ENCODE measurements around the gene BTG2.
"Not testable (repeated sequence)": the region's sequence is repeated elsewhere in the genome, so short reads cannot be mapped to it uniquely, and the experiment has no call there.

BTG2 gene

GRCh38 chr1:203306089-203306964 is 1.0 kb downstream of the BTG2 start:
- Histone ChIP-seq H3K4me1 (ENCODE audit: control insufficient read depth, insufficient read depth, low read length, poor library complexity, severe bottlenecking) (peaks cover 39% of the 10 kb centered on the region), H3K27ac (ENCODE audit: insufficient read depth, low read length, poor library complexity, severe bottlenecking) (peak overlapping the region; percentile 99)

GRCh38 chr1:203306965-203307541 is 1.7 kb downstream of the BTG2 start:
- Histone ChIP-seq H3K27me3 (replicated peaks; ENCODE audit: control insufficient read depth, insufficient read depth, low read length, poor library complexity, severe bottlenecking) (no peaks in the 10 kb centered on the region), H3K27ac (ENCODE audit: insufficient read depth, low read length, poor library complexity, severe bottlenecking) (peak overlapping the region; percentile 99), H3K36me3 (ENCODE audit: control insufficient read depth, insufficient read depth, low read length) (peaks cover 45% of the 10 kb centered on the region), H3K4me1 (ENCODE audit: control insufficient read depth, insufficient read depth, low read length, poor library complexity, severe bottlenecking) (peaks cover 42% of the 10 kb centered on the region), H3K9me3 (ENCODE audit: control insufficient read depth, low read length) (no peaks in the 10 kb centered on the region), H3K4me3 (ENCODE audit: insufficient read depth, low read depth, low read length, poor library complexity, severe bottlenecking) (peak overlapping the region; percentile 71)
- no peak for DNase-seq

More at GRCh38 chr1:203306089-203306964, 1.0 kb downstream of the BTG2 start:
- Histone ChIP-seq H3K27me3 (replicated peaks; ENCODE audit: control insufficient read depth, insufficient read depth, low read length, poor library complexity, severe bottlenecking) (no peaks in the 10 kb centered on the region), H3K36me3 (ENCODE audit: control insufficient read depth, insufficient read depth, low read length) (peaks cover 45% of the 10 kb centered on the region), H3K9me3 (ENCODE audit: control insufficient read depth, low read length) (no peaks in the 10 kb centered on the region), H3K4me3 (ENCODE audit: insufficient read depth, low read depth, low read length, poor library complexity, severe bottlenecking) (peak overlapping the region; percentile 71)
- DNase-seq, result no peak

- H3K27ac ChIP-seq (ENCODE audit: insufficient read depth, low read length, poor library complexity, severe bottlenecking), result peak overlapping the region; percentile 99
- H3K9me3 ChIP-seq (ENCODE audit: control insufficient read depth, low read length), result no peaks in the 10 kb centered on the region
- no peak for DNase-seq
- peaks cover 45% of the 10 kb centered on the region for H3K36me3 ChIP-seq (ENCODE audit: control insufficient read depth, insufficient read depth, low read length)
- peak overlapping the region; percentile 71 for H3K4me3 ChIP-seq (ENCODE audit: insufficient read depth, low read depth, low read length, poor library complexity, severe bottlenecking)
- peaks cover 42% of the 10 kb centered on the region for H3K4me1 ChIP-seq (ENCODE audit: control insufficient read depth, insufficient read depth, low read length, poor library complexity, severe bottlenecking)
- H3K27me3 ChIP-seq (replicated peaks; ENCODE audit: control insufficient read depth, insufficient read depth, low read length, poor library complexity, severe bottlenecking), result no peaks in the 10 kb centered on the region
Observed at GRCh38 chr1:203307641-203308126, 2.4 kb downstream of the BTG2 start.

- Histone ChIP-seq H3K27me3 (replicated peaks; ENCODE audit: control insufficient read depth, insufficient read depth, low read length, poor library complexity, severe bottlenecking) (no peaks in the 10 kb centered on the region), H3K36me3 (ENCODE audit: control insufficient read depth, insufficient read depth, low read length) (peaks cover 45% of the 10 kb centered on the region), H3K9me3 (ENCODE audit: control insufficient read depth, low read length) (no peaks in the 10 kb centered on the region), H3K27ac (ENCODE audit: insufficient read depth, low read length, poor library complexity, severe bottlenecking) (peak overlapping the region; percentile 99), H3K4me1 (ENCODE audit: control insufficient read depth, insufficient read depth, low read length, poor library complexity, severe bottlenecking) (peaks cover 42% of the 10 kb centered on the region), H3K4me3 (ENCODE audit: insufficient read depth, low read depth, low read length, poor library complexity, severe bottlenecking) (peak overlapping the region; percentile 71)
- DNase-seq, result no peak
Observed at GRCh38 chr1:203308328-203308922, 3.1 kb downstream of the BTG2 start.

GRCh38 chr1:203308923-203309331 is 3.6 kb downstream of the BTG2 start:
- H3K27me3 ChIP-seq (replicated peaks; ENCODE audit: control insufficient read depth, insufficient read depth, low read length, poor library complexity, severe bottlenecking), result no peaks in the 10 kb centered on the region
- peak overlapping the region; percentile 71 for H3K4me3 ChIP-seq (ENCODE audit: insufficient read depth, low read depth, low read length, poor library complexity, severe bottlenecking)
- H3K9me3 ChIP-seq (ENCODE audit: control insufficient read depth, low read length), result no peaks in the 10 kb centered on the region
- DNase-seq, result no peak
- H3K4me1 ChIP-seq (ENCODE audit: control insufficient read depth, insufficient read depth, low read length, poor library complexity, severe bottlenecking), result peaks cover 42% of the 10 kb centered on the region
- peaks cover 45% of the 10 kb centered on the region for H3K36me3 ChIP-seq (ENCODE audit: control insufficient read depth, insufficient read depth, low read length)
- peak overlapping the region; percentile 99 for H3K27ac ChIP-seq (ENCODE audit: insufficient read depth, low read length, poor library complexity, severe bottlenecking)

- H3K4me1 ChIP-seq (ENCODE audit: control insufficient read depth, insufficient read depth, low read length, poor library complexity, severe bottlenecking), result peaks cover 33% of the 10 kb centered on the region
- no peak overlapping the region for H3K27ac ChIP-seq (ENCODE audit: insufficient read depth, low read length, poor library complexity, severe bottlenecking)
Observed at GRCh38 chr1:203311368-203312301, 6.3 kb downstream of the BTG2 start.

GRCh38 chr1:203314025-203314759 is 8.9 kb downstream of the BTG2 start:
- not testable (repeated sequence) for H3K4me3 ChIP-seq (ENCODE audit: insufficient read depth, low read depth, low read length, poor library complexity, severe bottlenecking); H3K27ac ChIP-seq (ENCODE audit: insufficient read depth, low read length, poor library complexity, severe bottlenecking); H3K9me3 ChIP-seq (ENCODE audit: control insufficient read depth, low read length); DNase-seq; H3K27me3 ChIP-seq (replicated peaks; ENCODE audit: control insufficient read depth, insufficient read depth, low read length, poor library complexity, severe bottlenecking)
- Histone ChIP-seq H3K36me3 (ENCODE audit: control insufficient read depth, insufficient read depth, low read length) (peaks cover 13% of the 10 kb centered on the region), H3K4me1 (ENCODE audit: control insufficient read depth, insufficient read depth, low read length, poor library complexity, severe bottlenecking) (peaks cover 15% of the 10 kb centered on the region)

More at GRCh38 chr1:203311368-203312301, 6.3 kb downstream of the BTG2 start:
- H3K9me3 ChIP-seq (ENCODE audit: control insufficient read depth, low read length), result no peaks in the 10 kb centered on the region
- DNase-seq, result no peak
- no peak overlapping the region for H3K4me3 ChIP-seq (ENCODE audit: insufficient read depth, low read depth, low read length, poor library complexity, severe bottlenecking)
- peaks cover 38% of the 10 kb centered on the region for H3K36me3 ChIP-seq (ENCODE audit: control insufficient read depth, insufficient read depth, low read length)
- no peaks in the 10 kb centered on the region for H3K27me3 ChIP-seq (replicated peaks; ENCODE audit: control insufficient read depth, insufficient read depth, low read length, poor library complexity, severe bottlenecking)

- Histone ChIP-seq H3K27me3 (replicated peaks; ENCODE audit: control insufficient read depth, insufficient read depth, low read length, poor library complexity, severe bottlenecking) (no peaks in the 10 kb centered on the region), H3K36me3 (ENCODE audit: control insufficient read depth, insufficient read depth, low read length) (no peaks in the 10 kb centered on the region), H3K4me1 (ENCODE audit: control insufficient read depth, insufficient read depth, low read length, poor library complexity, severe bottlenecking) (peaks cover 24% of the 10 kb centered on the region), H3K9me3 (ENCODE audit: control insufficient read depth, low read length) (no peaks in the 10 kb centered on the region), H3K27ac (ENCODE audit: insufficient read depth, low read length, poor library complexity, severe bottlenecking) (no peak overlapping the region), H3K4me3 (ENCODE audit: insufficient read depth, low read depth, low read length, poor library complexity, severe bottlenecking) (no peak overlapping the region)
- DNase-seq, result no peak
Observed at GRCh38 chr1:203316626-203317093, 11.3 kb downstream of the BTG2 start.

All from effector memory CD4-positive, alpha-beta T cell (primary cell).